ENCODE measurements around the gene PI4K2A.

DNA sequence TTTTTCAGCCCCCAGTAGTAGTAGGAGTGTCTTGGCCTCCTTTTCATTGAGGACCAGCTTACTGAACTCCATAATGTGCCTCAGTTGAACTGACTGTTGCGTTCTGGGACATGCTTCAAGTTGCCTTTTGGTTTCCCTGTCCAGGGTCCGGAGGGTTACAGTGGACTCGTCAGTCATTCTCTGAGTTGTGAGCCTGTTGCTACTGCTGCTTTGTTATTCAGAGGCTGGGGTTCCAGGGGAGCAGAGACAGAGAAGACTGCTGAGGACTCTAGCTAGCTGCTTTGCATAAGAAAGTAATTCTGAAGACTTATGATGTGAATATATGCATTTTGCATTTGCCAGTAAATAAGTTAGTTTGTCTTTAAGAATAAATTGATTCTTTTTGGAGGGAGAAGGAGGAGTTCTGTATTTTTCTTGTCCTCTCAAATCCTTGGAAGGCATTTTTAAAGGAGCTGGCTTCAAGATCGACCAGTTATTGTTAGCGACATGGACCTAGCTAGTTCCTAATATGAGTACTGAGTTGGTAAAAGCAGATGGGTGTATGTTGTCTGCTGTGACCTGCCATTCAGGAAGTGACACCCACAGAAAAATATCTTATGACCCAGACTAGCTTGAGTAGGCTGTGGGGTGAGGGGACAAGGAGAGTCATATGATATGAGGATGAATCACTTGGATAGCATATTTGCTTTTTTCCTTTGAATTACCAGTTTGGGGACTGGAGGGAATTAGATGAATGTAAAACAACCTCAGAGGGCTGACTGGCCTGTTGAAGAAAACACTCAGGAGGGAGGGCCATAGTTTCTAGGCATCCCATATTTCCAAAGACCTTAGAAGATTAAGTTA lies 8.3 kb downstream of the PI4K2A start:
- TF ChIP-seq, protein P1, sequence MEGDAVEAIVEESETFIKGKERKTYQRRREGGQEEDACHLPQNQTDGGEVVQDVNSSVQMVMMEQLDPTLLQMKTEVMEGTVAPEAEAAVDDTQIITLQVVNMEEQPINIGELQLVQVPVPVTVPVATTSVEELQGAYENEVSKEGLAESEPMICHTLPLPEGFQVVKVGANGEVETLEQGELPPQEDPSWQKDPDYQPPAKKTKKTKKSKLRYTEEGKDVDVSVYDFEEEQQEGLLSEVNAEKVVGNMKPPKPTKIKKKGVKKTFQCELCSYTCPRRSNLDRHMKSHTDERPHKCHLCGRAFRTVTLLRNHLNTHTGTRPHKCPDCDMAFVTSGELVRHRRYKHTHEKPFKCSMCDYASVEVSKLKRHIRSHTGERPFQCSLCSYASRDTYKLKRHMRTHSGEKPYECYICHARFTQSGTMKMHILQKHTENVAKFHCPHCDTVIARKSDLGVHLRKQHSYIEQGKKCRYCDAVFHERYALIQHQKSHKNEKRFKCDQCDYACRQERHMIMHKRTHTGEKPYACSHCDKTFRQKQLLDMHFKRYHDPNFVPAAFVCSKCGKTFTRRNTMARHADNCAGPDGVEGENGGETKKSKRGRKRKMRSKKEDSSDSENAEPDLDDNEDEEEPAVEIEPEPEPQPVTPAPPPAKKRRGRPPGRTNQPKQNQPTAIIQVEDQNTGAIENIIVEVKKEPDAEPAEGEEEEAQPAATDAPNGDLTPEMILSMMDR (IDR thresholded peaks at IDR 0.05; ENCODE audit: low read depth, low read length) = no peak
- TF ChIP-seq EZH2phosphoT487 (IDR thresholded peaks at IDR 0.05; ENCODE audit: low read depth) = no peak
